ENCODE results near the gene LIAS.
"Not testable (repeated sequence)": the region's sequence is repeated elsewhere in the genome, so short reads cannot be mapped to it uniquely, and the experiment has no call there.

The LIAS gene

DNA sequence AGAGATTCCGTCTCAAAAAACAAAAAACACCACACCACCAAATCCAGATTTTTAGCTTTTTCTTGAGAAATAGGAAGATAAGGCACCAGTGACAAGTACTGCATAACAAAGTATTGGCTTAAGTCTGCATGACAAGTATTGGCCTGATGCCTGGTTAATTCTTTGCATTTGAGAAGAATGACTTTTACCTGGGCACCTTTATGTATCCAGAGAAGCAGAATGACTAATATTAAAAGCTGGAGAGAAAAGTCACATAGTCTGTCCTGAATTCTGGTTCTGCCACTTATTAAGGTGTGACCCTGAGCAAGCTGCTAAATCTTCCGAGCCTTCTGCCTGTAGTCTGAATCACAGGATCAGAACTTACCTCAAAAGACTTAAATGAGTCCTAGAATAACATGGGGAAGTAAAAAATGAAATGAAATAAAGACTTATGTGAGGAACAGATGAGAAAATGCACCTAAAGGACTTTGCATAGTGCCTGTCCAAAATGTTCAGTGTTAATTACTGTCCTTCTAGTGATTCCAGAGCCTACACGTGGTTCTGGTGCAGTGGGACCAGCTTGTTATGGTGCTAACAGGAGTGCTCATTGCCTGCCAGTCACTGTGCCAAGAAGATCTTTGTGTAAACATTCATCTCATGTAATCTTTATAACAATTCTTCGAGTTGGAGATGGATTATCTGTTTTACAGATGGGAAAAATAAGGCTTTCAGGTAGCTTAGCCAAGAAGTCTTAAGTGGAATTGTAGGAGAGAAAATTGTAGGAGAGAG, 36.8 kb downstream of the LIAS start:
- no peak for DNase-seq (ENCODE audit: low read depth in 2 of 3, low spot score in 2 of 3)

DNA sequence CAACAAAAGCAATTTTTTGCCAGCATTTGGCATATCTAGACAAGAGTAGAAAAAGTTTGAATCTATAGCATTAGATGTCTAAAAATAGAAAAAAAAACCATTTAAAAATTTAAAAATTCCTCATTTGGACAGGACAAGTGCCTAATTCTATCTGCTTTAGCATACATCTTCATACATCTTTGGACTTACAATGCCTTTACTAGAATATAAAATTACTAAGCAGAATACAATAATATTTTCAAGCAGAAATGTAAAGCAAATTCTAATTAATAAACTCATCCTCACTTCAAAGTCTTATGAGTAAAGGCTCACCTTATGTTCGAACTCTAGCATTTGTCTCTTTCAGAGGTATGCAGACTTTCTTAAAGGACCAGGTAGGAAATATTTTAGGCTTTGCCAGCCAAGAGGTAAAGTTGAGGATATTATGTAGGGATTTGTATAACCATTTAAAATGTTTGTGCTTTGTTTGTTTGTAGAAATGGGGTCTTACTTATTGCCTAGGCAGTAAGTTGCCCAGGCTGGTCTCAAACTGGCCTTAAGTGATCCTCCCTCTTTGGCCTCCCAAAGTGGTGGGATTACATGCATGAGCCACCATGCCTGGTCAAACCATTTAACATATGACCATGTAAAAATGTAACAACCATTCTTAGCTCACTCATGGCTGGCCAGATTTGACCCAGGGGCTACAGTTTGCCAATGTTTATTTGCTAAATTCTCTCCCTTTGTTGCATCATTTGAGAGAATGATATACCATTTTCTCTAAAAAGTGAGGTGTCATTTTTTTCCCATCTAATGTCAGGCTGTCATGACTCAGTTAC, 39.3 kb downstream of the LIAS start:
- no peak for DNase-seq (ENCODE audit: low read depth in 2 of 3, low spot score in 2 of 3)

DNA sequence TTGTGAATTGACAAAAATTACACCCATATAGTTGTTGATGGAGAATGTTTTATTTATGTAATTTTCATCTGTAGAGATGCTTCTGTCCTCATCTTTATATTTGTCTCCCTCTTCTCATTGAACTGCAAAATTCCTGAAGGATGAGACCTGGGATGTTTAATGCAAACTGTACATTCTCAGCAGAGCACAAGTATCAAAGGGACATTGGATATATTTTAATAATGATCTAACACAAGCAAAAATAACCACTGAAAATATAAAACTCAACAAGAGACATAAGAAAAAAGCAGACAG, 39.8 kb downstream of the LIAS start:
- DNase-seq (ENCODE audit: low read depth in 2 of 3, low spot score in 2 of 3): no peak

DNA sequence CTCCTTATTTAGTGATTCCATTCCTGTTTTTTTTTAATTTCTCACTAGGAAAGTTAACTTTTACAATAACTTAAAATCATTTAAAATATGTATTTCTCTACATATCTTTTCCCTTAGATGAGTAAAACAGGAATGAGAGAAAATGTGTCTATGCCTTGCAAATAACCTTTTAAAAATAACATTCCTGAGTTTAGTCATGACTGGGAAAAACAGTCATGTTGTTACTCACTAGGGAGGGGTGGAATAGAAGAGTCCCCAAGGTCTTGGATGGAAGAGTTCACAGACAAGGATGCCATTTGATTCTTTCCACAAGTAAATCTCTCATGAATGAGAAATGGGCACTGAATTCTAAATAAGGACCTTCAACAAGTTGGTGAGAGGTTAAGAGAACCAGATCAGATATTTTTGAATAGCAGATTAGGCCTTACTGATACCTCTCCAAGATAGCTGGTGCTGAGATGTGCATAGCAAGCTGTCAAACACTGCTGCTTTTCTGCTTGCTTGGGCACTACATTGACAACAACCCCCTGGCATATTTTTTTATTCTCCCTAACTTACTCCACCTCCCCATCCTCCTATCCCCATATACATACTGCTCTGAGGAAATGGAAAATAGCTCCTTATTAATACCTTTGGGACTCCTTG, 43.3 kb downstream of the LIAS start:
- DNase-seq (ENCODE audit: low read depth in 2 of 3, low spot score in 2 of 3): no peak

- not testable (repeated sequence) for DNase-seq (ENCODE audit: low read depth in 2 of 3, low spot score in 2 of 3)
Observed at GRCh38 chr4:39502664-39503035, 43.8 kb downstream of the LIAS start.

DNA sequence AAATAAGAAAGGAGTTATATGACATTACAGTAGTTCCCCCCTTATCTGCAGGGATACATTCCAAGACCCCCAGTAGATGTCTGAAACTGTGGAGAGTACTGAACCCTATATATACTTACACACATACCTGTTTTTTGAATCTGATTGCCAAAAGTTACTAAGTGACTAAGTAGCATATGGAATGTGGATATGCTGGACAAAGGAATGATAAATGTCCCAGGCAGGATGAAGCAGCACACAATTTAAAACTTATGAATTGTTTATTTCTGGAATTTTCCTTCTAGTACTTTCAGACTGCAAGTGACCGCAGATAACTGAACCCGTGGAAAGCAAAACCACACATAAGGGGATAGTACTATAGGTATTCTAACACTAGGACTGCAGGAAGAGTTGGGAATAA, 45.7 kb downstream of the LIAS start:
- no peak for DNase-seq (ENCODE audit: low read depth in 2 of 3, low spot score in 2 of 3)

DNA sequence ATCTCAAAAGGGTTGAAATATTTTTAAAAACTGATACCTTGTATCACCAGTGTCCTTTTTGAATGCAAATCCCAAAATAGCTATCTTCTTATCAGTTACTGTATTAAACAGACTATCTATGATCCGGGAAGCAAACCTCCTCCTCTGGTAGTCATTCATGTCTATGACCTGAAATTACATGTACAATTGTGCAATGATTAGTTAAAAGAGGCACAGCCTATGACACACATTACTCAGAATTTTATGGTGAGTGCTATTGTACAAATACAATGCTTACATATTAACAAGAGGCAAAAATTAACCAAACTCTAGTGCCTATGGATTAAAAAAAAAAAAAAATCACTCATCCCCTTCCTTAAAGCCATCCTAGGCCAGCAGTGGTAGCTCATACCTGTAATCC, 46.7 kb downstream of the LIAS start:
- no peak for DNase-seq (ENCODE audit: low read depth in 2 of 3, low spot score in 2 of 3)

DNA sequence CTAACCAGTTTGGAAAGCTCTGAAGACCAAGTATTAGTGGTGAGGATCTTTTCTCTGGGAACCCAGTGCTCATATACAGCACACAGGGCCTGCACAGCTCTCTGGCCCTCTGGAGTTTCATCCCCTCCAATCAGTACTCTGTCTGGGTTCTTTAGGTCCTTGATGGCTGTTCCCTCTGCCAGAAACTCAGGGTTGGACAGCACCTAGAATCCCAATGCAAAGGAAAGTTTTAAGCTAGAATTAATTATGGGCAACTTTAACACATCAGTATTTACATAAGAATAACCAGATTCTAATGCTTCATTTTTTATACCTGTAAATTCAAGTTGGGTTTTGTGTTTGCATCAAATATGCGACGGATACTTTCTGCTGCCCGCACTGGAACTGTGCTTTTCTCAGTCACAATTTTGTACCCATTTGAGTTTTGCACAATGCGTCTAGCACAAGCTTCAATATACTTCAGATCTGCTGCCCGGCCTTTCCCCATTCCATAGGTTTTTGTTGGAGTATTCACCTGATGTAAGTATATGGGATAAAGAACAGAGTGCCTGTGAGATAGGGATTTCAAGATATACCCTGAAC, 51.6 kb downstream of the LIAS start:
- no peak for DNase-seq (ENCODE audit: low read depth in 2 of 3, low spot score in 2 of 3)

GRCh38 chr4:39514266-39514665, 55.4 kb downstream of the LIAS start:
- not testable (repeated sequence) for DNase-seq (ENCODE audit: low read depth in 2 of 3, low spot score in 2 of 3)

GRCh38 chr4:39514888-39515401, 56.1 kb downstream of the LIAS start:
- DNase-seq (ENCODE audit: low read depth in 2 of 3, low spot score in 2 of 3): no peak

- DNase-seq (ENCODE audit: low read depth in 2 of 3, low spot score in 2 of 3): not testable (repeated sequence)
Observed at GRCh38 chr4:39515669-39516401, 57.0 kb downstream of the LIAS start.

DNA sequence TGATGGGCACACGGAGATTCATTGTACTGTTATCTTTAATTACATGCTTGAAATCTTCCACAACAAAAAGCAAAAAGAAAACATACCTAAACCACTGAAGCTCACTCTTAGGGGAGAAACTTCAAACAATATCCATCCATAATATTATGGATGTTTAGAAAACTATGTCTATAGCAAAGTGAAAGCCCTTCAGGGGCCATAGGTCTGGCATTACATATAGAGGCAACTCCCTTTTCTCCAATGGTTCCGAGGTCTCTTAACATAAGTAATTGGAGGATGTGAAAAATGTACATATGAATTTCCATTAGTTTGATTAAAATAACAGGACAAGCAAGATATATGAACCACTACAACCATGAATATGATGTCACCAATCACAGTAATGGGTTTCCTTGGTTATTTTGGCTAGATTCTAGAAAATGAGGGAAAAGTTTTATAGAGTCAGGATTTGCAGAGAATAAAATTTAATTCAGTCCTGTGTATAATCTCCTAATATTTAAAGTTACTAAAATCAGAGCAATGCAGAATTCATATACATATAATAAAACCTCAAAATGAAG, 57.6 kb downstream of the LIAS start:
- no peak for DNase-seq (ENCODE audit: low read depth in 2 of 3, low spot score in 2 of 3)

DNA sequence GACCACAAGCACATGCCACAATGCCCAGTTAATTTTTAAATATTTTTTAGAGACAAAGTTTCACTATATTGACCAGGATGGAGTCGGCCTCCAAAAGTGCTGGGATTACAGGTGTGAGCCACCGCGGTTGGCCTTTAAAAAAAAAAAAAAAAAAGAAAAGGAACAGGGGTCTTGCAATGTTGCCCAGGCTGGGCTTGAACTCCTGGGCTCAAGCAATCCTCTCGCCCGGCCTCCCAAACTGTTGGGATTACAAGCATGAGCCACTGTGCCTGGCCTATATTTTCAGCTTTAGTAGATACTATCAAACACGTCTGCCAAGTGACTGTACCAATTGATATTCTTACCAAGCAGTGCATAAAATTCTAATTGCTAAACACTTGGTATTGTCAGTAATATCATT, 59.6 kb downstream of the LIAS start:
- no peak for DNase-seq (ENCODE audit: low read depth in 2 of 3, low spot score in 2 of 3)

- no peak for DNase-seq (ENCODE audit: low read depth in 2 of 3, low spot score in 2 of 3)
Observed at GRCh38 chr4:39521253-39521919, 62.5 kb downstream of the LIAS start.

- no peak for DNase-seq (ENCODE audit: low read depth in 2 of 3, low spot score in 2 of 3)
Observed at GRCh38 chr4:39522068-39522467, 63.2 kb downstream of the LIAS start.

GRCh38 chr4:39524161-39524957, 65.5 kb downstream of the LIAS start:
- DNase-seq (ENCODE audit: low read depth in 2 of 3, low spot score in 2 of 3): no peak

DNA sequence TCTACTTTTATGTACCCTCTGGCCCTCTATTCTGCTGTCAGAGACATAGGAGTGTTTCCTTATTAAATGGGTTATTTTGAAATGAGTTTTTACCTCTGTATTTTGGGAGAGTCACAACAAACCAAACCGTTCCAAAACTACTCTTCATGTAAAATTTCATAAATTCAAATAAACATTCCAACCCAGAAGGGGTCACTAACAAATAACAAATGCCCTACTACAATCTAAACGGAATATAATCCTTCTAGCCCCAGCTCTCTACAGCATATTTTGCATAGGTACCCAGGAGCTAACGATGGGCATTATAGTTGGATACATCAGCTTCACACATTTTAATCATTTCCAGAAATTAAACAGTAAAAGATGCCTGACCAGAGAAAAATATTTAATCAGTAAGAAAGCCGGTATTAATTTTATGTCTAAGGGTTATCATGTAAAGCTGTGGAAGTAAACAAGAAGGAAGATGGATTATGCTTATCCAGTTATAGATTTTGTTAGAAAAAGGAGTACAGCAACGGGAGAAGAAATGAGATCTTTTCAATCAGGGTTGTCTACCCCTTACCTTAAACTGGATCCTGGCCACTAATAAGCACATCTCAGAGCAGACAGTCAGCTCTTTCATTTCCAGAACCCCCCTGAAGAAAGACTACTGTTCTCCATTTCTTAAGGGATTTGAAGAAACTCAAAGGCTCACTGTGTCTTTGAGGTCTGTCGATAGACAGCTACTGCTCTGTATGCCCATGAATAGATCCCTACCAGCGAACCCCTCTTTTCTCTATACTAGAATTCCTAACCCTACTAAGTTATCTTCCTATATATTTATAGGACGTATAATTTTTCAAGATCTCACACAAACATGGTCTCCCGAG, 67.2 kb downstream of the LIAS start:
- DNase-seq (ENCODE audit: low read depth in 2 of 3, low spot score in 2 of 3): no peak

GRCh38 chr4:39526765-39527295, 68.0 kb downstream of the LIAS start:
- DNase-seq (ENCODE audit: low read depth in 2 of 3, low spot score in 2 of 3): peak in 2 of 3 experiments; percentile 12 to 13

Data from activated CD8-positive, alpha-beta memory T cell treated with anti-CD3 and anti-CD28 coated beads for 48 hours (primary cell).